ENCODE data around the gene KLK11.

GRCh38 chr19:51014242-51014641 is 12.2 kb downstream of the KLK11 start:
- no peak for TF ChIP-seq SUZ12 (IDR thresholded peaks at IDR 0.05; ENCODE audit: extremely low read depth, insufficient read depth, insufficient read length)
- no peak for TF ChIP-seq ZNF274 (IDR thresholded peaks at IDR 0.05; ENCODE audit: low read depth, low read length)
- no peak for TF ChIP-seq YY1 (IDR thresholded peaks at IDR 0.05; ENCODE audit: insufficient read depth, insufficient read length)
